Erythroblast (primary cell): ENCODE results near the gene PLPPR4.

Source experiments
- GATA1 ChIP-seq: IDR thresholded peaks from 2 replicates; pipeline ENCODE4 v1.6.1; 2011; ENCODE audit warnings: low read depth, mild to moderate bottlenecking, control low read depth, low read length, moderate library complexity
- POLR2A ChIP-seq: IDR thresholded peaks from 2 replicates; pipeline ENCODE4 v1.6.1; 2011; ENCODE audit warnings: mild to moderate bottlenecking, low read length

GRCh38 chr1:99227056-99227897, 37.0 kb upstream of the PLPPR4 start:
- no peak for TF ChIP-seq POLR2A
- TF ChIP-seq GATA1 = no peak
